ENCODE data around the gene PLSCR3. TPM values are rescaled to one million over a fixed set of nuclear protein-coding genes. Genes with fewer than 3 reads are reported as not detected.

PLSCR3 gene
- total RNA-seq, 1 experiment from 2014 or later: 42.7 TPM

DNA sequence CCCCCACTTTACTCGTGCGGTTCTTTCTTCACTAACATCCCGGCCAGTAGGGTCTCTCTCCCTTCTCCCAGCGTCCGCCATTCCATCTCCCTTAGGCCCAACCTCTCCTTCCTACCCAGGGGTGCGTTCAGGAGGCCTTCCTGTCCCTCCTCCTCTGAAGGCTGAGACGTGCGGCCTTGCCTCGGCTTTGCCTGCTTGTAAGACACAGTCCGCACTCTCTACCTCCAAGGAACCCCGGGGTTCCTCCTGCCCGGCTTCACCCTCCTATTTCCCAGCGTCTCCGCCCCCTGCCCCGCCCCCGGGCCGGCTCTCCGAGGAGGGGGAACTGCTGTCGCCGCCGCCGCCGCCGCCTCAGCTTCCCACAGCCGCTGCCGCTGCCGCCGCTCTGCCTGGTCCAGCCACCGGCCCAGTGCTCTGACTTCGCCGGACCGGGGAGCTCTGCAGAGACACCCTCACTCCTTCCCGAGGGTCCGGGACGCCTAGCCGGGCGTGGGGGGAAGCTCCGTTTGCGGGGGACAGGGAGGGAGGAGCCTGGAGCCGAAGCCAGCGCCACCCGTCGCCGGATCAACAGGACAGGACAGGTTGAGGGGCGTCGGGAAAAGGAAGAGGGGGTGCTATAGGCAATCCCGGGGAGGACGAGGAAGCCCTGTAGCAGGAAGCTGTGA, 43.8 kb upstream of the PLSCR3 start (continued):
- TF ChIP-seq SMAD3 (CRISPR knock-in tag; IDR thresholded peaks at IDR 0.05; ENCODE audit: borderline replicate concordance) (no peak), IRF2 (CRISPR knock-in tag; IDR thresholded peaks at IDR 0.05; ENCODE audit: borderline replicate concordance, low read depth) (no peak), ETV6 (CRISPR knock-in tag; IDR thresholded peaks at IDR 0.05) (peak; percentile 35; the same call in 1 of the 2 replicates), KAT7 (CRISPR knock-in tag; IDR thresholded peaks at IDR 0.05; ENCODE audit: borderline replicate concordance) (peak; percentile 57; the same call in 1 of the 2 replicates), EMX1 (CRISPR knock-in tag; IDR thresholded peaks at IDR 0.05) (no peak), SP1 (CRISPR knock-in tag; conservative IDR thresholded peaks at IDR 0.05) (peak; percentile 66; the same call in 1 of the 2 replicates), ESRRA (CRISPR knock-in tag; IDR thresholded peaks at IDR 0.05; ENCODE audit: borderline replicate concordance) (peak; percentile 54; the same call in 1 of the 2 replicates), NFYB (CRISPR knock-in tag; conservative IDR thresholded peaks at IDR 0.05; ENCODE audit: low read depth) (no peak), ZNF396 (CRISPR knock-in tag; IDR thresholded peaks at IDR 0.05; ENCODE audit: borderline replicate concordance) (no peak), TEAD1 (CRISPR knock-in tag; IDR thresholded peaks at IDR 0.05) (no peak), TP53 (CRISPR knock-in tag; IDR thresholded peaks at IDR 0.05) (no peak)
- TF ChIP-seq, protein P1, sequence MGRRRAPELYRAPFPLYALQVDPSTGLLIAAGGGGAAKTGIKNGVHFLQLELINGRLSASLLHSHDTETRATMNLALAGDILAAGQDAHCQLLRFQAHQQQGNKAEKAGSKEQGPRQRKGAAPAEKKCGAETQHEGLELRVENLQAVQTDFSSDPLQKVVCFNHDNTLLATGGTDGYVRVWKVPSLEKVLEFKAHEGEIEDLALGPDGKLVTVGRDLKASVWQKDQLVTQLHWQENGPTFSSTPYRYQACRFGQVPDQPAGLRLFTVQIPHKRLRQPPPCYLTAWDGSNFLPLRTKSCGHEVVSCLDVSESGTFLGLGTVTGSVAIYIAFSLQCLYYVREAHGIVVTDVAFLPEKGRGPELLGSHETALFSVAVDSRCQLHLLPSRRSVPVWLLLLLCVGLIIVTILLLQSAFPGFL (CRISPR knock-in tag; IDR thresholded peaks at IDR 0.05; ENCODE audit: borderline replicate concordance): no peak
- TF ChIP-seq, protein P2, sequence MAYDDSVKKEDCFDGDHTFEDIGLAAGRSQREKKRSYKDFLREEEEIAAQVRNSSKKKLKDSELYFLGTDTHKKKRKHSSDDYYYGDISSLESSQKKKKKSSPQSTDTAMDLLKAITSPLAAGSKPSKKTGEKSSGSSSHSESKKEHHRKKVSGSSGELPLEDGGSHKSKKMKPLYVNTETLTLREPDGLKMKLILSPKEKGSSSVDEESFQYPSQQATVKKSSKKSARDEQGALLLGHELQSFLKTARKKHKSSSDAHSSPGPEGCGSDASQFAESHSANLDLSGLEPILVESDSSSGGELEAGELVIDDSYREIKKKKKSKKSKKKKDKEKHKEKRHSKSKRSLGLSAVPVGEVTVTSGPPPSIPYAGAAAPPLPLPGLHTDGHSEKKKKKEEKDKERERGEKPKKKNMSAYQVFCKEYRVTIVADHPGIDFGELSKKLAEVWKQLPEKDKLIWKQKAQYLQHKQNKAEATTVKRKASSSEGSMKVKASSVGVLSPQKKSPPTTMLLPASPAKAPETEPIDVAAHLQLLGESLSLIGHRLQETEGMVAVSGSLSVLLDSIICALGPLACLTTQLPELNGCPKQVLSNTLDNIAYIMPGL (CRISPR knock-in tag; IDR thresholded peaks at IDR 0.05): 0 out of 2 replicates have a peak, but pooled peaks have one; percentile 42
- TF ChIP-seq, protein P3, sequence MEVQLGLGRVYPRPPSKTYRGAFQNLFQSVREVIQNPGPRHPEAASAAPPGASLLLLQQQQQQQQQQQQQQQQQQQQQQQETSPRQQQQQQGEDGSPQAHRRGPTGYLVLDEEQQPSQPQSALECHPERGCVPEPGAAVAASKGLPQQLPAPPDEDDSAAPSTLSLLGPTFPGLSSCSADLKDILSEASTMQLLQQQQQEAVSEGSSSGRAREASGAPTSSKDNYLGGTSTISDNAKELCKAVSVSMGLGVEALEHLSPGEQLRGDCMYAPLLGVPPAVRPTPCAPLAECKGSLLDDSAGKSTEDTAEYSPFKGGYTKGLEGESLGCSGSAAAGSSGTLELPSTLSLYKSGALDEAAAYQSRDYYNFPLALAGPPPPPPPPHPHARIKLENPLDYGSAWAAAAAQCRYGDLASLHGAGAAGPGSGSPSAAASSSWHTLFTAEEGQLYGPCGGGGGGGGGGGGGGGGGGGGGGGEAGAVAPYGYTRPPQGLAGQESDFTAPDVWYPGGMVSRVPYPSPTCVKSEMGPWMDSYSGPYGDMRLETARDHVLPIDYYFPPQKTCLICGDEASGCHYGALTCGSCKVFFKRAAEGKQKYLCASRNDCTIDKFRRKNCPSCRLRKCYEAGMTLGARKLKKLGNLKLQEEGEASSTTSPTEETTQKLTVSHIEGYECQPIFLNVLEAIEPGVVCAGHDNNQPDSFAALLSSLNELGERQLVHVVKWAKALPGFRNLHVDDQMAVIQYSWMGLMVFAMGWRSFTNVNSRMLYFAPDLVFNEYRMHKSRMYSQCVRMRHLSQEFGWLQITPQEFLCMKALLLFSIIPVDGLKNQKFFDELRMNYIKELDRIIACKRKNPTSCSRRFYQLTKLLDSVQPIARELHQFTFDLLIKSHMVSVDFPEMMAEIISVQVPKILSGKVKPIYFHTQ (CRISPR knock-in tag; IDR thresholded peaks at IDR 0.05): no peak
- TF ChIP-seq, protein P4, sequence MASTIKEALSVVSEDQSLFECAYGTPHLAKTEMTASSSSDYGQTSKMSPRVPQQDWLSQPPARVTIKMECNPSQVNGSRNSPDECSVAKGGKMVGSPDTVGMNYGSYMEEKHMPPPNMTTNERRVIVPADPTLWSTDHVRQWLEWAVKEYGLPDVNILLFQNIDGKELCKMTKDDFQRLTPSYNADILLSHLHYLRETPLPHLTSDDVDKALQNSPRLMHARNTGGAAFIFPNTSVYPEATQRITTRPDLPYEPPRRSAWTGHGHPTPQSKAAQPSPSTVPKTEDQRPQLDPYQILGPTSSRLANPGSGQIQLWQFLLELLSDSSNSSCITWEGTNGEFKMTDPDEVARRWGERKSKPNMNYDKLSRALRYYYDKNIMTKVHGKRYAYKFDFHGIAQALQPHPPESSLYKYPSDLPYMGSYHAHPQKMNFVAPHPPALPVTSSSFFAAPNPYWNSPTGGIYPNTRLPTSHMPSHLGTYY (CRISPR knock-in tag; IDR thresholded peaks at IDR 0.05): no peak
- TF ChIP-seq, protein P5, sequence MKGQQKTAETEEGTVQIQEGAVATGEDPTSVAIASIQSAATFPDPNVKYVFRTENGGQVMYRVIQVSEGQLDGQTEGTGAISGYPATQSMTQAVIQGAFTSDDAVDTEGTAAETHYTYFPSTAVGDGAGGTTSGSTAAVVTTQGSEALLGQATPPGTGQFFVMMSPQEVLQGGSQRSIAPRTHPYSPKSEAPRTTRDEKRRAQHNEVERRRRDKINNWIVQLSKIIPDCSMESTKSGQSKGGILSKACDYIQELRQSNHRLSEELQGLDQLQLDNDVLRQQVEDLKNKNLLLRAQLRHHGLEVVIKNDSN (CRISPR knock-in tag; IDR thresholded peaks at IDR 0.05): no peak; the same call in 1 of the 2 replicates
- TF ChIP-seq, protein P6, sequence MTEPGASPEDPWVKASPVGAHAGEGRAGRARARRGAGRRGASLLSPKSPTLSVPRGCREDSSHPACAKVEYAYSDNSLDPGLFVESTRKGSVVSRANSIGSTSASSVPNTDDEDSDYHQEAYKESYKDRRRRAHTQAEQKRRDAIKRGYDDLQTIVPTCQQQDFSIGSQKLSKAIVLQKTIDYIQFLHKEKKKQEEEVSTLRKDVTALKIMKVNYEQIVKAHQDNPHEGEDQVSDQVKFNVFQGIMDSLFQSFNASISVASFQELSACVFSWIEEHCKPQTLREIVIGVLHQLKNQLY (CRISPR knock-in tag; IDR thresholded peaks at IDR 0.05): no peak
- TF ChIP-seq, protein P7, sequence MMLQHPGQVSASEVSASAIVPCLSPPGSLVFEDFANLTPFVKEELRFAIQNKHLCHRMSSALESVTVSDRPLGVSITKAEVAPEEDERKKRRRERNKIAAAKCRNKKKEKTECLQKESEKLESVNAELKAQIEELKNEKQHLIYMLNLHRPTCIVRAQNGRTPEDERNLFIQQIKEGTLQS (CRISPR knock-in tag; conservative IDR thresholded peaks at IDR 0.05): no peak
- TF ChIP-seq, protein P8, sequence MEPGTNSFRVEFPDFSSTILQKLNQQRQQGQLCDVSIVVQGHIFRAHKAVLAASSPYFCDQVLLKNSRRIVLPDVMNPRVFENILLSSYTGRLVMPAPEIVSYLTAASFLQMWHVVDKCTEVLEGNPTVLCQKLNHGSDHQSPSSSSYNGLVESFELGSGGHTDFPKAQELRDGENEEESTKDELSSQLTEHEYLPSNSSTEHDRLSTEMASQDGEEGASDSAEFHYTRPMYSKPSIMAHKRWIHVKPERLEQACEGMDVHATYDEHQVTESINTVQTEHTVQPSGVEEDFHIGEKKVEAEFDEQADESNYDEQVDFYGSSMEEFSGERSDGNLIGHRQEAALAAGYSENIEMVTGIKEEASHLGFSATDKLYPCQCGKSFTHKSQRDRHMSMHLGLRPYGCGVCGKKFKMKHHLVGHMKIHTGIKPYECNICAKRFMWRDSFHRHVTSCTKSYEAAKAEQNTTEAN (CRISPR knock-in tag; IDR thresholded peaks at IDR 0.05): peak; percentile 12; the same call in 1 of the 2 replicates
- TF ChIP-seq, protein P9, sequence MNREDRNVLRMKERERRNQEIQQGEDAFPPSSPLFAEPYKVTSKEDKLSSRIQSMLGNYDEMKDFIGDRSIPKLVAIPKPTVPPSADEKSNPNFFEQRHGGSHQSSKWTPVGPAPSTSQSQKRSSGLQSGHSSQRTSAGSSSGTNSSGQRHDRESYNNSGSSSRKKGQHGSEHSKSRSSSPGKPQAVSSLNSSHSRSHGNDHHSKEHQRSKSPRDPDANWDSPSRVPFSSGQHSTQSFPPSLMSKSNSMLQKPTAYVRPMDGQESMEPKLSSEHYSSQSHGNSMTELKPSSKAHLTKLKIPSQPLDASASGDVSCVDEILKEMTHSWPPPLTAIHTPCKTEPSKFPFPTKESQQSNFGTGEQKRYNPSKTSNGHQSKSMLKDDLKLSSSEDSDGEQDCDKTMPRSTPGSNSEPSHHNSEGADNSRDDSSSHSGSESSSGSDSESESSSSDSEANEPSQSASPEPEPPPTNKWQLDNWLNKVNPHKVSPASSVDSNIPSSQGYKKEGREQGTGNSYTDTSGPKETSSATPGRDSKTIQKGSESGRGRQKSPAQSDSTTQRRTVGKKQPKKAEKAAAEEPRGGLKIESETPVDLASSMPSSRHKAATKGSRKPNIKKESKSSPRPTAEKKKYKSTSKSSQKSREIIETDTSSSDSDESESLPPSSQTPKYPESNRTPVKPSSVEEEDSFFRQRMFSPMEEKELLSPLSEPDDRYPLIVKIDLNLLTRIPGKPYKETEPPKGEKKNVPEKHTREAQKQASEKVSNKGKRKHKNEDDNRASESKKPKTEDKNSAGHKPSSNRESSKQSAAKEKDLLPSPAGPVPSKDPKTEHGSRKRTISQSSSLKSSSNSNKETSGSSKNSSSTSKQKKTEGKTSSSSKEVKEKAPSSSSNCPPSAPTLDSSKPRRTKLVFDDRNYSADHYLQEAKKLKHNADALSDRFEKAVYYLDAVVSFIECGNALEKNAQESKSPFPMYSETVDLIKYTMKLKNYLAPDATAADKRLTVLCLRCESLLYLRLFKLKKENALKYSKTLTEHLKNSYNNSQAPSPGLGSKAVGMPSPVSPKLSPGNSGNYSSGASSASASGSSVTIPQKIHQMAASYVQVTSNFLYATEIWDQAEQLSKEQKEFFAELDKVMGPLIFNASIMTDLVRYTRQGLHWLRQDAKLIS (CRISPR knock-in tag; IDR thresholded peaks at IDR 0.05; ENCODE audit: borderline replicate concordance): no peak

Data from WTC11 (cell line).